Esophagus squamous epithelium (tissue), 4 donors: ENCODE results near the gene RNF223.

Source experiments
- CTCF ChIP-seq, 6 experiments: fragments of 450-650 bp in 4 of 6; fragments of 200-600 bp in 2 of 6; sonication (generic) in 2 of 6; IDR thresholded peaks; one replicate each; pipeline ENCODE4 v1.5.1; 2016 to 2019; ENCODE audit warnings: antibody characterized with exemption in 6 of 6, mild to moderate bottlenecking in 4 of 6, moderate library complexity in 4 of 6
- POLR2A ChIP-seq, 4 donors: fragments of 450-650 bp; IDR thresholded peaks; one replicate each; pipeline ENCODE4 v1.6.1; 2017; ENCODE audit warnings: antibody characterized with exemption in 4 of 4, mild to moderate bottlenecking in 4 of 4, moderate library complexity in 3 of 4

- TF ChIP-seq CTCF (IDR thresholded peaks at IDR 0.05) (no peak), POLR2A (IDR thresholded peaks at IDR 0.05) (no peak)
Observed at GRCh38 chr1:1031659-1032235, 42.4 kb downstream of the RNF223 start.
